Testis (tissue), 3 donors: Measurements from ENCODE around the gene DERA. TPM values are rescaled to one million over a fixed set of nuclear protein-coding genes. Genes with fewer than 3 reads are reported as not detected.

ENCODE experiments used
- DNase-seq: peaks from one replicate; pipeline ENCODE4 v3.0.0-alpha.2; 2019
- H3K27ac ChIP-seq, 2 donors: fragments of 200-600 bp; sonication (generic); one replicate each; pipeline ENCODE4 v1.5.1; 2019
- H3K27me3 ChIP-seq: fragments of 200-600 bp; sonication (generic); one replicate; pipeline ENCODE4 v1.5.1; 2019
- H3K36me3 ChIP-seq: fragments of 200-600 bp; sonication (generic); one replicate; pipeline ENCODE4 v1.5.1; 2017; ENCODE audit warnings: low read depth; ENCODE audit errors: missing control alignments
- H3K4me1 ChIP-seq: fragments of 200-600 bp; sonication (generic); one replicate; pipeline ENCODE4 v1.5.1; 2019
- H3K4me3 ChIP-seq, 2 donors: fragments of 200-600 bp; sonication (generic); one replicate each; pipeline ENCODE4 v1.5.1; 2017 to 2019
- H3K9me3 ChIP-seq: fragments of 200-600 bp; sonication (generic); one replicate; pipeline ENCODE4 v1.5.1; 2017
- POLR2A ChIP-seq: fragments of 450-650 bp; IDR thresholded peaks from one replicate; pipeline ENCODE4 v1.6.1; 2017; ENCODE audit warnings: antibody characterized with exemption, mild to moderate bottlenecking, moderate library complexity
- WGBS, 2 donors: methylation state at CpG; one replicate each; pipeline ENCODE4 v1.1.5; 2018; 5-methylcytosine and 5-hydroxymethylcytosine counted together
- intact Hi-C: fragments of 100-400 bp; cut with DNase I; formaldehyde crosslinking; loops from one replicate; pipeline ENCODE4 v1.15.1; 2023; ENCODE audit warnings: low total_unique reads
- polyA plus RNA-seq: library from polyadenylated mRNA; stranded (reverse); fragments of 350-450 nt; fragmentation: Illumina TruSeq; extraction: RNeasy Lipid Tissue Mini Kit (QIAGEN cat#74804); gene quantifications from one replicate; pipeline ENCODE4 v1.2.3, GENCODE V29; 2014; ENCODE audit warnings: low read depth, low replicate concordance; ENCODE audit not compliant: insufficient read depth
- total RNA-seq, 2 donors: library from RNA; depleted of rRNA; stranded (reverse); fragments of >200 nt; gene quantifications; one replicate each; pipeline ENCODE4 v1.2.3, GENCODE V29; 2016
- TF ChIP-seq, protein P1 (sequence below), 3 experiments: fragments of 450-650 bp in 2 of 3; fragments of 200-600 bp in 1 of 3; sonication (generic) in 1 of 3; IDR thresholded peaks; one replicate each; pipeline ENCODE4 v1.5.1; 2016 to 2019; ENCODE audit warnings: antibody characterized with exemption in 3 of 3, mild to moderate bottlenecking in 2 of 3, moderate library complexity in 1 of 3

The DERA gene
- total and polyA plus RNA-seq, 3 donors from 2014 or later: 14.0 to 21.3 (median 19.0) TPM

- Histone ChIP-seq H3K4me1 (no peaks in the 10 kb centered on the region), H3K36me3 (no peaks in the 10 kb centered on the region), H3K4me3 (no peak overlapping the region), H3K27me3 (no peaks in the 10 kb centered on the region), H3K9me3 (no peaks in the 10 kb centered on the region), H3K27ac (no peak overlapping the region)
- intact Hi-C loops: no loop called here
- WGBS, 2 donors: 50 to 65% methylated on average over 2 of the region's 2 CpGs
- TF ChIP-seq, protein P1, sequence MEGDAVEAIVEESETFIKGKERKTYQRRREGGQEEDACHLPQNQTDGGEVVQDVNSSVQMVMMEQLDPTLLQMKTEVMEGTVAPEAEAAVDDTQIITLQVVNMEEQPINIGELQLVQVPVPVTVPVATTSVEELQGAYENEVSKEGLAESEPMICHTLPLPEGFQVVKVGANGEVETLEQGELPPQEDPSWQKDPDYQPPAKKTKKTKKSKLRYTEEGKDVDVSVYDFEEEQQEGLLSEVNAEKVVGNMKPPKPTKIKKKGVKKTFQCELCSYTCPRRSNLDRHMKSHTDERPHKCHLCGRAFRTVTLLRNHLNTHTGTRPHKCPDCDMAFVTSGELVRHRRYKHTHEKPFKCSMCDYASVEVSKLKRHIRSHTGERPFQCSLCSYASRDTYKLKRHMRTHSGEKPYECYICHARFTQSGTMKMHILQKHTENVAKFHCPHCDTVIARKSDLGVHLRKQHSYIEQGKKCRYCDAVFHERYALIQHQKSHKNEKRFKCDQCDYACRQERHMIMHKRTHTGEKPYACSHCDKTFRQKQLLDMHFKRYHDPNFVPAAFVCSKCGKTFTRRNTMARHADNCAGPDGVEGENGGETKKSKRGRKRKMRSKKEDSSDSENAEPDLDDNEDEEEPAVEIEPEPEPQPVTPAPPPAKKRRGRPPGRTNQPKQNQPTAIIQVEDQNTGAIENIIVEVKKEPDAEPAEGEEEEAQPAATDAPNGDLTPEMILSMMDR (IDR thresholded peaks at IDR 0.05): no peak
- no peak for TF ChIP-seq POLR2A
- no peak for DNase-seq
These were observed 17.2 kb downstream of the DERA start for GRCh38 chr12:15928346-15928745.

DNA sequence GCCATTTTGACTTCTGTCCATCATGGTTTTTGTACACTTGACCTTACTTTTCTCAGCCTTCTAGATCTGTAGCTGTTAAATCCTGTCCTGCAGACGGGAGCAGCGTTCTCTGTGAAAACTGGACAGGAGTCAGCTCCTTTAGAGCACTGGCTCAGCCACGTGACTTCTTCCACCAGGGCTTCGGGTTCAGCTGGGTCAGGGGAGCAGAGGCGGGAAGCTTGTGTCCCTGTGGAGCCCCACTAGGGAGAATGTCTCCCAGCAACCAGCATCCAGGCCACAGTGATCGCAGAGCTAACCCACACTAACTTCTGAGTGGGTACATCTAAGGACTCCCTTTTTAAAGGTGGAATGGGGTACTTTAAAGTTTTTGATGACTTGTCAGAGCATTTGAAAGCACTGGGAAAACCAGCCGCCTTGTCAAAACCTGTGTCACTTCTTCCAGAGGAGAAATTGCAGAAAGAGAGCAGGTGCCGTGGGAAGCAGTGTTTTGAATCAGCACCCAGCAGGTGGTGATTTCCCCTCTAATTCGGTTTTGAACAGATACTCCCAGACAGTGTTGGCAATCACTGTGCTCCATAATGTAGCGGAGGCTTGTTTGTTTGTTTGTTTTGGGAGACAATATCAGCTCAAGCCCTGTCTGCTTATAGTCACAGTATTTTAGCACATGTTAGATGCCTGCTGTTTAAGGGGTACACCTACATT, 17.9 kb downstream of the DERA start:
- H3K4me1 ChIP-seq: no peaks in the 10 kb centered on the region
- H3K9me3 ChIP-seq: no peaks in the 10 kb centered on the region
- DNase-seq: peak; percentile 26
- TF ChIP-seq, protein P1 (IDR thresholded peaks at IDR 0.05): no peak
- no peak for TF ChIP-seq POLR2A
- H3K27ac ChIP-seq: no peak overlapping the region
- WGBS, 2 donors: 55 to 60% methylated on average over 10 of the region's 10 CpGs
- H3K4me3 ChIP-seq: no peak overlapping the region
- intact Hi-C loops: no loop called here
- no peaks in the 10 kb centered on the region for H3K36me3 ChIP-seq
- no peaks in the 10 kb centered on the region for H3K27me3 ChIP-seq

GRCh38 chr12:15931590-15932053, 20.5 kb downstream of the DERA start:
- no peak for DNase-seq

DNA sequence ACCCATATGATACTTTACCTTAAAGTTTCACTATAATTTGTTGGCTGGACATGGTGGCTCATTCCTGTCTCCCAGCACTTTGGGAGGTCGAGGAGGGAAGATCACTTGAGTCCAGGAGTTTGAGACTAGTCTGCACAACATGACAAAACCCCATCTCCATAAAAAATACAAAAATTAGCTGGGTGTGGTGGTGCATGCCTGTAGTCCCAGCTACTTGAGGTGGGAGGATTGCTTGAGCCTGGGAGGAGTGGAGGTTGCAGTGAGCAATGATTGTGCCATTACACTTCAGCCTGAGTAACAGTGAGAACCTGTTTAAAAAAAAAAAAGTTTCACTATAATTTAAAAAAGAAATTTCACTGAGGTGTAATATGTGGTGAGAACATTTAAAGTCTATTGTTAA, 21.2 kb downstream of the DERA start:
- no peaks in the 10 kb centered on the region for H3K27me3 ChIP-seq
- no peaks in the 10 kb centered on the region for H3K9me3 ChIP-seq
- no peaks in the 10 kb centered on the region for H3K4me1 ChIP-seq
- no peak overlapping the region for H3K27ac ChIP-seq
- no peaks in the 10 kb centered on the region for H3K36me3 ChIP-seq
- WGBS, 2 donors: 90 to 100% methylated on average over 1 of the region's 1 CpG
- no peak overlapping the region for H3K4me3 ChIP-seq
- intact Hi-C loops: no loop called here
- TF ChIP-seq, protein P1 (IDR thresholded peaks at IDR 0.05): no peak
- no peak for TF ChIP-seq POLR2A
- no peak for DNase-seq

More at GRCh38 chr12:15931590-15932053, 20.5 kb downstream of the DERA start:
- no peaks in the 10 kb centered on the region for H3K36me3 ChIP-seq
- H3K4me1 ChIP-seq: no peaks in the 10 kb centered on the region
- intact Hi-C loops: no loop called here
- no peaks in the 10 kb centered on the region for H3K9me3 ChIP-seq
- WGBS, 2 donors: 65 to 76% methylated on average over 3 of the region's 3 CpGs
- H3K27me3 ChIP-seq: no peaks in the 10 kb centered on the region
- no peak overlapping the region for H3K4me3 ChIP-seq
- no peak overlapping the region for H3K27ac ChIP-seq
- TF ChIP-seq, protein P1 (IDR thresholded peaks at IDR 0.05): no peak
- TF ChIP-seq POLR2A: no peak

DNA sequence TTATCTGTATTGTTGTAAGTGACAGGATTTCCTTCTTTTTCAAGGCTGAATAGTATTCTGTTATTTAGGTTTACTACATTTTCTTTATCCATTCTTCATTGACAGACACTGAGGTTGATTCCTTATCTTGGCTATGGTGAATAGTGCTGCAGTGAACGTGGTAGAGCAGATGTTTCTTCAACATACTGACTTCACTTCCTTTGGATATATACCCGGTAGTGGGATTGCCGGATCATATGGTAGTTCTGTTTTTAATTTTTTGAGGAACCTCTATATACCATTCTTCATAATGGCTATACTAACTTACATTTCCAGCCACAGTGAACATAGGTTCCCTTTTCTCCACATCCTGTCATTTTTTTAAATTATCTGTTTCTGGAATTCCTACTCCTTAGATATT, 21.8 kb downstream of the DERA start:
- Histone ChIP-seq H3K9me3 (no peaks in the 10 kb centered on the region), H3K4me1 (no peaks in the 10 kb centered on the region), H3K27me3 (no peaks in the 10 kb centered on the region), H3K36me3 (no peaks in the 10 kb centered on the region), H3K27ac (no peak overlapping the region), H3K4me3 (no peak overlapping the region)
- intact Hi-C loops: no loop called here
- WGBS, 2 donors: 87 to 95% methylated on average over 3 of the region's 3 CpGs
- TF ChIP-seq, protein P1 (IDR thresholded peaks at IDR 0.05): no peak
- TF ChIP-seq POLR2A: no peak
- DNase-seq: no peak
